HG03571 (cell line): ENCODE data around the gene EPHA6.

Experiments used
- ATAC-seq: cut with Tn5 transposase; IDR thresholded peaks from one replicate; pipeline ENCODE4 v1.9.1; 2021; ENCODE audit not compliant: unreplicated experiment

EPHA6 gene

GRCh38 chr3:97764407-97765238, 950.2 kb downstream of the EPHA6 start, which contains the start of gene ARL6:
ARL6 (plus strand) TSS chr3:97764758; CDS start chr3:97768108, 3,350 bp downstream.
- peak; percentile 96 for ATAC-seq

- ATAC-seq = no peak
These were observed 950.9 kb downstream of the EPHA6 start for GRCh38 chr3:97765336-97765735.

GRCh38 chr3:97772926-97773325, 958.5 kb downstream of the EPHA6 start:
- ATAC-seq = no peak

GRCh38 chr3:97778152-97778551, 963.8 kb downstream of the EPHA6 start:
- ATAC-seq = no peak

GRCh38 chr3:97793420-97794019, 979.1 kb downstream of the EPHA6 start:
- peak; percentile 71 for ATAC-seq

GRCh38 chr3:97795951-97796350, 981.6 kb downstream of the EPHA6 start:
- ATAC-seq = no peak
